ENCODE data around the gene VAMP5. TPM values are rescaled to one million over a fixed set of nuclear protein-coding genes. Genes with fewer than 3 reads are reported as not detected.

Gene VAMP5
- total RNA-seq, 1 donor from 2014 or later, result not detected

- H3K4me3 Mint-ChIP-seq (ENCODE audit: unreplicated experiment), result no peak overlapping the region
- H3K36me3 Mint-ChIP-seq (ENCODE audit: unreplicated experiment), result peaks cover 48% of the 10 kb centered on the region
- H3K9me3 Mint-ChIP-seq (ENCODE audit: unreplicated experiment), result no peaks in the 10 kb centered on the region
- TF ChIP-seq, protein P1, sequence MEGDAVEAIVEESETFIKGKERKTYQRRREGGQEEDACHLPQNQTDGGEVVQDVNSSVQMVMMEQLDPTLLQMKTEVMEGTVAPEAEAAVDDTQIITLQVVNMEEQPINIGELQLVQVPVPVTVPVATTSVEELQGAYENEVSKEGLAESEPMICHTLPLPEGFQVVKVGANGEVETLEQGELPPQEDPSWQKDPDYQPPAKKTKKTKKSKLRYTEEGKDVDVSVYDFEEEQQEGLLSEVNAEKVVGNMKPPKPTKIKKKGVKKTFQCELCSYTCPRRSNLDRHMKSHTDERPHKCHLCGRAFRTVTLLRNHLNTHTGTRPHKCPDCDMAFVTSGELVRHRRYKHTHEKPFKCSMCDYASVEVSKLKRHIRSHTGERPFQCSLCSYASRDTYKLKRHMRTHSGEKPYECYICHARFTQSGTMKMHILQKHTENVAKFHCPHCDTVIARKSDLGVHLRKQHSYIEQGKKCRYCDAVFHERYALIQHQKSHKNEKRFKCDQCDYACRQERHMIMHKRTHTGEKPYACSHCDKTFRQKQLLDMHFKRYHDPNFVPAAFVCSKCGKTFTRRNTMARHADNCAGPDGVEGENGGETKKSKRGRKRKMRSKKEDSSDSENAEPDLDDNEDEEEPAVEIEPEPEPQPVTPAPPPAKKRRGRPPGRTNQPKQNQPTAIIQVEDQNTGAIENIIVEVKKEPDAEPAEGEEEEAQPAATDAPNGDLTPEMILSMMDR (IDR thresholded peaks at IDR 0.05), result no peak
- H3K27me3 Mint-ChIP-seq (ENCODE audit: unreplicated experiment), result no peaks in the 10 kb centered on the region
- DNase-seq (ENCODE audit: extremely low spot score, unreplicated experiment), result no peak
- H3K27ac Mint-ChIP-seq (ENCODE audit: unreplicated experiment), result no peak overlapping the region
- no peaks in the 10 kb centered on the region for H3K4me1 Mint-ChIP-seq (ENCODE audit: unreplicated experiment)
Measured at GRCh38 chr2:85635011-85635410, 50.8 kb downstream of the VAMP5 start.

GRCh38 chr2:85635636-85636035, 51.4 kb downstream of the VAMP5 start:
- no peak for DNase-seq (ENCODE audit: extremely low spot score, unreplicated experiment)
- Mint-ChIP-seq H3K4me1 (ENCODE audit: unreplicated experiment) (no peaks in the 10 kb centered on the region), H3K36me3 (ENCODE audit: unreplicated experiment) (peaks cover 45% of the 10 kb centered on the region), H3K9me3 (ENCODE audit: unreplicated experiment) (no peaks in the 10 kb centered on the region), H3K27me3 (ENCODE audit: unreplicated experiment) (no peaks in the 10 kb centered on the region), H3K27ac (ENCODE audit: unreplicated experiment) (no peak overlapping the region), H3K4me3 (ENCODE audit: unreplicated experiment) (no peak overlapping the region)
- TF ChIP-seq, protein P1 (IDR thresholded peaks at IDR 0.05), result no peak

GRCh38 chr2:85642725-85643124, 58.5 kb downstream of the VAMP5 start:
- H3K4me1 Mint-ChIP-seq (ENCODE audit: unreplicated experiment), result peaks cover 1% of the 10 kb centered on the region
- no peak overlapping the region for H3K27ac Mint-ChIP-seq (ENCODE audit: unreplicated experiment)
- no peak for DNase-seq (ENCODE audit: extremely low spot score, unreplicated experiment)
- no peaks in the 10 kb centered on the region for H3K27me3 Mint-ChIP-seq (ENCODE audit: unreplicated experiment)
- TF ChIP-seq, protein P1 (IDR thresholded peaks at IDR 0.05), result no peak
- no peak overlapping the region for H3K4me3 Mint-ChIP-seq (ENCODE audit: unreplicated experiment)
- H3K36me3 Mint-ChIP-seq (ENCODE audit: unreplicated experiment), result peaks cover 50% of the 10 kb centered on the region
- no peaks in the 10 kb centered on the region for H3K9me3 Mint-ChIP-seq (ENCODE audit: unreplicated experiment)

Other genes starting within 250 kb of the VAMP5 start
- 34.1 and 38.8 TPM in 2 replicates for gene RETSAT, start 229.9 kb upstream of the VAMP5 start, total RNA-seq
- gene ELMOD3, start 229.7 kb upstream of the VAMP5 start, total RNA-seq, result 19.6 and 21.1 TPM in 2 replicates
- 32.2 and 32.8 TPM in 2 replicates for gene CAPG, start 174.1 kb upstream of the VAMP5 start, total RNA-seq
- gene SH2D6, start 165.7 kb upstream of the VAMP5 start, total RNA-seq, result 0.51 and 1.6 TPM in 2 replicates
- gene MAT2A, start 45.3 kb upstream of the VAMP5 start, total RNA-seq, result 178 and 183 TPM in 2 replicates
- gene GGCX, start 22.9 kb upstream of the VAMP5 start, total RNA-seq, result 58.2 and 59.6 TPM in 2 replicates
- 3.1 and 3.8 TPM in 2 replicates for gene VAMP8, start 6.8 kb upstream of the VAMP5 start, total RNA-seq
- gene RNF181, start 11.3 kb downstream of the VAMP5 start, total RNA-seq, result 77.2 and 77.3 TPM in 2 replicates
- gene TMEM150A, start 18.3 kb downstream of the VAMP5 start, total RNA-seq, result 18.2 and 20.8 TPM in 2 replicates
- 40.8 and 45.1 TPM in 2 replicates for gene C2orf68, start 27.6 kb downstream of the VAMP5 start, total RNA-seq
- gene USP39, start 31.8 kb downstream of the VAMP5 start, total RNA-seq, result 44.0 and 50.9 TPM in 2 replicates
- gene SFTPB, start 83.8 kb downstream of the VAMP5 start, total RNA-seq, result not detected in 2 replicates
- gene GNLY, start 109.9 kb downstream of the VAMP5 start, total RNA-seq, result not detected in 2 replicates
- 5.9 and 7.1 TPM in 2 replicates for gene ATOH8, start 169.6 kb downstream of the VAMP5 start, total RNA-seq